IMR-90 (cell line): ENCODE measurements around the gene ZNF554. TPM values are rescaled to one million over a fixed set of nuclear protein-coding genes. Genes with fewer than 3 reads are reported as not detected.

Experiments used
- ATAC-seq: fragments of 200-7000 bp; cut with Tn5 transposase; 2 replicates; pipeline ENCODE4 v1.9.1; 2020; ENCODE audit warnings: low read depth, mild to moderate bottlenecking, moderate library complexity
- BruUV-seq: library from RNA; stranded (reverse); fragments of 400-500 nt; replicated peaks from 2 replicates; lab custom pipeline; 2021; lab: Mats Ljungman, UMichigan
- CTCF ChIA-PET: fragments of 300-600 bp; formaldehyde crosslinking; extraction: SDS; loops from one replicate; lab custom pipeline; 2021; ENCODE audit warnings: antibody characterized with exemption; lab: Yijun Ruan, JAX
- POLR2A ChIA-PET: fragments of 300-600 bp; sonication (Branson Sonifier 250); formaldehyde crosslinking; loops from one replicate; lab custom pipeline; 2022; ENCODE audit warnings: antibody characterized with exemption; ENCODE audit not compliant: unreplicated experiment; lab: Charles Lee
- DNase-seq: peaks from one replicate; pipeline ENCODE4 v3.0.0; 2013
- H2AFZ ChIP-seq: replicated peaks from 2 replicates; pipeline ENCODE3; 2013; ENCODE audit warnings: low read length, mild to moderate bottlenecking; ENCODE audit not compliant: poor library complexity
- H2AK5ac ChIP-seq: 2 replicates; pipeline ENCODE4 v1.6.1; 2013; ENCODE audit warnings: low read depth, low read length, inconsistent platforms
- H2AK9ac ChIP-seq: replicated peaks from 2 replicates; pipeline ENCODE3; 2013; ENCODE audit warnings: mild to moderate bottlenecking, low read depth, low read length, moderate library complexity; ENCODE audit not compliant: poor library complexity
- H2BK120ac ChIP-seq: 2 replicates; pipeline ENCODE4 v1.6.1; 2013; ENCODE audit warnings: low read depth, low read length, inconsistent platforms
- H2BK15ac ChIP-seq: 3 replicates; pipeline ENCODE4 v1.6.1; 2013; ENCODE audit warnings: low read depth, low read length, inconsistent platforms
- H2BK20ac ChIP-seq: 2 replicates; pipeline ENCODE4 v1.6.1; 2013; ENCODE audit warnings: low read depth, mild to moderate bottlenecking, inconsistent platforms, low read length, moderate library complexity
- H2BK5ac ChIP-seq: 2 replicates; pipeline ENCODE4 v1.6.1; 2013; ENCODE audit warnings: mild to moderate bottlenecking, low read depth, low read length, inconsistent platforms; ENCODE audit not compliant: poor library complexity, severe bottlenecking
- H3K14ac ChIP-seq: replicated peaks from 2 replicates; pipeline ENCODE4 v1.6.1; 2013; ENCODE audit warnings: low read depth, low read length, inconsistent platforms
- H3K18ac ChIP-seq: 2 replicates; pipeline ENCODE4 v1.6.1; 2013; ENCODE audit warnings: low read depth, low read length, control low read depth
- H3K23ac ChIP-seq: 2 replicates; pipeline ENCODE4 v1.6.1; 2013; ENCODE audit warnings: low read depth, low read length, inconsistent platforms
- H3K27ac ChIP-seq: 2 replicates; pipeline ENCODE4 v1.5.1; 2013; ENCODE audit warnings: mild to moderate bottlenecking, control low read depth, low read length; ENCODE audit not compliant: insufficient read depth
- H3K27me3 ChIP-seq: 2 replicates; pipeline ENCODE4 v1.6.1; 2013; ENCODE audit warnings: low read length; ENCODE audit not compliant: control insufficient read depth, insufficient read depth
- H3K36me3 ChIP-seq: 2 replicates; pipeline ENCODE4 v1.6.1; 2013; ENCODE audit warnings: low read length, mixed read lengths; ENCODE audit not compliant: control insufficient read depth, insufficient read depth
- H3K4ac ChIP-seq: 2 replicates; pipeline ENCODE4 v1.6.1; 2013; ENCODE audit warnings: low read depth, low read length, inconsistent platforms
- H3K4me1 ChIP-seq: 2 replicates; pipeline ENCODE4 v1.6.1; 2013; ENCODE audit warnings: low read length, mixed read lengths; ENCODE audit not compliant: control insufficient read depth, insufficient read depth
- H3K4me2 ChIP-seq: 2 replicates; pipeline ENCODE4 v1.6.1; 2013; ENCODE audit warnings: low read depth, mild to moderate bottlenecking, control low read depth, low read length, moderate library complexity
- H3K4me3 ChIP-seq: 2 replicates; pipeline ENCODE4 v1.5.1; 2013; ENCODE audit warnings: low read depth, mild to moderate bottlenecking, control low read depth, low read length, moderate library complexity; ENCODE audit not compliant: insufficient read depth
- H3K56ac ChIP-seq: 2 replicates; pipeline ENCODE4 v1.6.1; 2013; ENCODE audit warnings: low read length, inconsistent platforms; ENCODE audit not compliant: insufficient read depth; ENCODE audit errors: extremely low read depth
- H3K79me1 ChIP-seq, 2 experiments: 2 replicates each; pipeline ENCODE4 v1.6.1; 2013; ENCODE audit warnings: low read length in 2 of 2, inconsistent platforms in 1 of 2, low read depth in 1 of 2
- H3K9ac ChIP-seq: 2 replicates; pipeline ENCODE4 v1.6.1; 2013; ENCODE audit warnings: low read depth, low read length, control low read depth
- H3K9me1 ChIP-seq: 2 replicates; pipeline ENCODE4 v1.6.1; 2013; ENCODE audit warnings: low read length, inconsistent platforms; ENCODE audit not compliant: insufficient read depth
- H3K9me3 ChIP-seq: 2 replicates; pipeline ENCODE4 v1.6.1; 2013; ENCODE audit warnings: low read length; ENCODE audit not compliant: control insufficient read depth, insufficient read depth
- H4K20me1 ChIP-seq: 2 replicates; pipeline ENCODE4 v1.6.1; 2013; ENCODE audit warnings: low read length, inconsistent platforms; ENCODE audit not compliant: insufficient read depth
- H4K5ac ChIP-seq: 2 replicates; pipeline ENCODE4 v1.6.1; 2013; ENCODE audit warnings: mild to moderate bottlenecking, low read depth, low read length, control low read depth
- H4K8ac ChIP-seq, 2 experiments: 2 replicates each; pipeline ENCODE4 v1.6.1; 2013; ENCODE audit warnings: low read depth in 2 of 2, low read length in 2 of 2, control low read depth in 1 of 2, inconsistent platforms in 1 of 2
- H4K91ac ChIP-seq: 2 replicates; pipeline ENCODE4 v1.6.1; 2013; ENCODE audit warnings: low read depth, low read length, inconsistent platforms; ENCODE audit not compliant: insufficient read depth
- ELK1 ChIP-seq: fragments of 150-350 bp; IDR thresholded peaks from 2 replicates; pipeline ENCODE4 v1.6.1; 2016; ENCODE audit warnings: low read depth, mild to moderate bottlenecking, low read length, moderate library complexity, borderline replicate concordance
- FOS ChIP-seq: fragments of 150-350 bp; IDR thresholded peaks from 2 replicates; pipeline ENCODE4 v1.6.1; 2016; ENCODE audit warnings: low read depth, low read length
- USF2 ChIP-seq: fragments of 150-350 bp; IDR thresholded peaks from 2 replicates; pipeline ENCODE4 v1.6.1; 2017; ENCODE audit warnings: mild to moderate bottlenecking, antibody characterized with exemption, low read length, low read depth
- WGBS, 2 experiments: methylation state at CpG; one replicate each; pipeline versions ENCODE4 v1.1.5 to v1.1.7; 2013; ENCODE audit warnings: missing lambda C conversion rate in 2 of 2; ENCODE audit not compliant: insufficient read length in 1 of 2; ENCODE audit errors: extremely low coverage in 2 of 2; 5-methylcytosine and 5-hydroxymethylcytosine counted together
- dilution Hi-C: fragments of 300-500 bp; cut with HindIII; formaldehyde crosslinking; loops from one replicate; pipeline ENCODE4 v1.14.3; 2018; ENCODE audit warnings: low sequenced_read_pairs; ENCODE audit not compliant: unreplicated experiment
- in situ Hi-C: fragments of 300-500 bp; cut with MboI; formaldehyde crosslinking; loops from 3 replicates; pipeline ENCODE4 v1.14.3; 2019; ENCODE audit warnings: low sequenced_read_pairs, inconsistent platforms, mixed read lengths
- intact Hi-C: fragments of 100-400 bp; cut with micrococcal nuclease; formaldehyde crosslinking; loops from 2 replicates; pipeline ENCODE4 v1.10.0; 2022
- polyA plus RNA-seq, 3 experiments: library from polyadenylated mRNA; depleted of rRNA; stranded (reverse); fragments of >200 nt; gene quantifications; 2 replicates each; pipeline ENCODE4 v1.2.3, GENCODE V29; 2012; ENCODE audit warnings: low replicate concordance in 1 of 3
- total RNA-seq: library from RNA; depleted of rRNA; stranded (reverse); fragments of >200 nt; gene quantifications from 2 replicates; pipeline ENCODE4 v1.2.3, GENCODE V29; 2012

The ZNF554 gene
- total and polyA plus RNA-seq, 2 of the 4 experiments (the other 2 are of a cell fraction), result 1.5 to 3.0 TPM

GRCh38 chr19:2813235-2814160 lies 6.2 kb upstream of the ZNF554 start (continued):
- no peak for TF ChIP-seq FOS

- Histone ChIP-seq H3K56ac (no peak overlapping the region), H4K5ac (no peak overlapping the region), H2AFZ (peak overlapping the region; percentile 43), H3K4ac (no peak overlapping the region), H2BK5ac (no peak overlapping the region), H3K9me1 (no peaks in the 10 kb centered on the region), H3K4me3 (no peak overlapping the region), H2BK120ac (no peak overlapping the region), H3K9me3 (no peaks in the 10 kb centered on the region), H3K4me2 (no peak overlapping the region), H4K20me1 (no peaks in the 10 kb centered on the region; the same call in 1 of the 2 replicates), H3K27ac (no peak overlapping the region), H2BK15ac (no peak overlapping the region), H3K23ac (no peak overlapping the region), H2AK9ac (no peak overlapping the region), H3K9ac (no peak overlapping the region), H3K18ac (no peak overlapping the region), H2AK5ac (no peak overlapping the region), H3K27me3 (no peaks in the 10 kb centered on the region), H3K36me3 (peaks cover 24% of the 10 kb centered on the region), H2BK20ac (no peak overlapping the region), H4K8ac (no peak overlapping the region), H3K14ac (no peak overlapping the region), H4K91ac (no peak overlapping the region), H3K79me1 (no peaks in the 10 kb centered on the region), H3K4me1 (no peaks in the 10 kb centered on the region)
- 93% methylated on average over 7 of the region's 11 CpGs; no CpG with 5 or more reads in 1 of the 2 experiments for WGBS, 2 experiments
- ATAC-seq (no peak), DNase-seq (no peak)
- ChIA-PET POLR2A (no interaction called here), CTCF (no interaction called here)
- TF ChIP-seq USF2 (no peak), ELK1 (no peak)
- in situ Hi-C loops, result no loop called here
- intact Hi-C loops, result no loop called here
- no TSS peak for BruUV-seq
- dilution Hi-C loops, result no loop called here
These were observed 5.2 kb upstream of the ZNF554 start for GRCh38 chr19:2814426-2814825.
